CD4-positive, alpha-beta T cell treated with Interleukin-2 at 100 ng/mL for 4 hours (primary cell): Measurements from ENCODE around the gene VPS51.

ENCODE experiments used
- DNase-seq: peaks from one replicate; pipeline ENCODE4 v3.0.0-alpha.2; 2020; ENCODE audit warnings: low spot score

VPS51 gene

GRCh38 chr11:65120831-65121230 is 24.8 kb downstream of the VPS51 start:
- DNase-seq: no peak

DNA sequence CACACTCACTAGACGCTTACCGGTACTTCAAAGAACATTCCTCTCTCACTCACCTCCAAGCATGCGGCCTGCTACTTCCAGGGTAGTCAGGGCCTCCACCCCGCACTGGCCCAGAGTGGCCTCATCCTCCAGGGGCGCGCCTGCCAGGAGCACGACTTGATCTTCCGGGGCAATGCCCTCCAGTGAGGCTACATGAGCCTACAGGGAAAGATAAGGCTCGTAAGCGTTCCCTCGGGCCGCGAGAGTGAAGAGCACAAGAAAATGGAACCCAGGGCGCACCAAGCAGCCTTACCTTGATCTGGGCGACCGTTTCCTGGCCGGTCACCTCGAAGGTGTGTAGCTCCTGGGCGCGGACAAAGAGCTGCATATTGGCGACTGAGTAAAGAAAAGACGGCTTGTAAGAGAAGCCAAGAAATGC is 25.4 kb downstream of the VPS51 start:
- DNase-seq: no peak

DNA sequence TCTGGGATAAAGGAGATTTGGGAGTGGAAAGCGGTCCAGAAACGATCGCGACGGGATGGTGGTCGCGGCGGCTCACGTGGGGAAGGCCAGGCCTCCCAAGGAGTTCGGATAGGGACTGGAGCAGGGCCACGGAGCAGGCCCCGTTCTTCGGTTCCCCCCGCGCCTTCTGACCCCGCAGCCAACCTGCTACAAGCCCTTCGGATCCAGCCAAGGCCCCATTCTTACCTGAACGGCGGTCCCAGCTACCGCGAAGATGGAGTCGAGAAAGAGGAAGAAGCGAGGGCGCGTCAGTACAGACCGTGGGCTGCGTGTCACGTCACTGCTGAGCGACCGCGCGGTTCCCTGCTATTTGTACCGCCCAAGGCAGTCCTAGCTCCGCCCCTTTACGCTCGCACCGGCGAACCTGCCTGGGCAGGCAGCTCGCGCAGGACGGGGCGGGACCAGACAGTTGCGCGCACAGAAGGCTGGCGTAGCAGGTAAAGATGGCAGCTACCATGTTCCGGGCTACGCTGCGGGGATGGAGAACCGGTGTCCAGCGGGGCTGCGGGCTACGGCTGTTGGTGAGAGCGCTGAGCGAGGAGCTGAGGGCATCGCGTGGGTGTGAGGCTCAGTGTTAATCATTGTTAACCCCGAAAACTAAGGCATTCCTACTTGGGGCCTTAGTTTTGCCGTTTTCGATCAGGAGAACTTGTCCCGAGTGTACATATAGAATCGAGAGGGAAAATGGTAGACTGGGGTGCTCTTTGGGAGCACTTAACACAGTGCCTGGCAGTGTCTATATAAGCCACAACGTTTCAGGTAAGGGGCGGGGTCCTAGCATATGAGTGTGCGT is 26.1 kb downstream of the VPS51 start, which contains the start of the genes FAU and MRPL49:
Gene FAU, minus strand, starts transcription at position 270 of the 832 bp plus-strand sequence. CDS start 321 bp downstream, outside the sequence.
Gene MRPL49, plus strand, starts transcription at position 457 of the 832 bp plus-strand sequence. Its CDS starts 26 bp downstream, at position 483.
- DNase-seq: peak; percentile 98

DNA sequence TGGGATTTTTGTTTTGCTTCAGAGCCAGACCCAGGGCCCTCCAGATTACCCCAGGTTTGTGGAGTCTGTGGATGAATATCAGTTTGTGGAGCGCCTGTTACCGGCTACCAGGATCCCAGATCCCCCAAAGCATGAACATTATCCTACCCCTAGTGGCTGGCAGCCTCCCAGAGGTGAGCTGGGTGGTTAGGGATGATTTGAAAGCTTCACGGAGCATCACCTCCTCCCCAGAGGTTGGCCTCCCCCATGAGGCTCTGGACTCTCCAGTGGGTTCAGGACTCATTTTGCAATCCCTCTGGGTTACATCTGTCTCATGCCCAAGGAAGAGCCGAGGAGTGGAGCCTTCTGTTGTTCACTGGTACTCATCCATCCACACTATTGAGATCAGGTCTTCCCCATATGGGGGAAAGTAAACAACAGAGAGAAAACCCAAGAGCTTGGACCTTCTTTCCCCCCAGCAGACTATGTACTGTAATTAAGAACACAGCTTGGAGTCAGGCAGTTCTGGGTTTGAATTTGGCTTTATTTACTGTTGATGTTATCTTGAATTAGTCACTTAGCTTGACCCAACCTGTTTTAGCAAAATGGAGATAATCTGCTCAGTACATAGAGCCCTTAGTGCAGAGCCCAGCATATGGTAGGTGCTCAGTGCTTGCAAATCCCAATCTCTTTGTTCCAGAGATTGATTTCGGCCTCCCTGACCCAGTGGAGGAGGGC is 28.6 kb downstream of the VPS51 start:
- DNase-seq: no peak

DNA sequence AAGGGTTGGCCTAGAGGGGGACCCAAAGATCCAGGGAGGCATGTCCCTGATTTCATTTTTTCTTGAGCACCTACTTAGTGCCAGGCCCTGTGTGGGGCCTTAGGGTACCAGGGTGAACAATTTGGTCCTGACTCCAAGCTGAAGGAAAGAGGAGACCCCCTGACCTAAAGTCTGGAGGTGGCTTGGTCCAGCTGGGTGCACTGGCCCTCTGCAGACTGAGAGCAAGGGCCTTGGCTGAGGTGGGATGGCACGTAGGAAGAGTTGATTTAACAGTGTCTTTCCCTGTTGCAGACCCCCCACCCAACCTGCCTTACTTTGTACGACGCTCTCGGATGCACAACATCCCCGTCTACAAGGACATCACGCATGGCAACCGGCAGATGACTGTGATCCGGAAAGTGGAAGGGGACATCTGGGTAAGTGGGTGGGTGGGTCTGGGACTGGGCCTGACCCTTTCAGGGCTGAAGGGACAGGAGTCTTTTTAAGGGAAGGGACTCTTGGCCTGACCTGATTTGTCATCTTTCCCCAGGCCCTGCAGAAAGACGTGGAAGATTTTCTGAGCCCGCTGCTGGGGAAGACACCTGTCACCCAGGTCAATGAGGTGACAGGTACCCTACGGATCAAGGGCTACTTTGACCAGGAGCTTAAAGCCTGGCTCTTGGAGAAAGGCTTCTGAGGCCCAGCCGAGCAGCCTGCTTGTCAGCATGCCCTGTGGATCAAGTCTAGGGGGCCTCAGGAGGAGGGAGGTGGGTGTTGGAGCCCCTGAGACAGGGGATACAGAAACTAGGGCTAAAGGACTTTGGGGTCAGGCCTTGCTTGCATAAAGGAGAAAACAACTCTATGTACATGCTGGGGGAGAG is 29.4 kb downstream of the VPS51 start:
- no peak for DNase-seq

DNA sequence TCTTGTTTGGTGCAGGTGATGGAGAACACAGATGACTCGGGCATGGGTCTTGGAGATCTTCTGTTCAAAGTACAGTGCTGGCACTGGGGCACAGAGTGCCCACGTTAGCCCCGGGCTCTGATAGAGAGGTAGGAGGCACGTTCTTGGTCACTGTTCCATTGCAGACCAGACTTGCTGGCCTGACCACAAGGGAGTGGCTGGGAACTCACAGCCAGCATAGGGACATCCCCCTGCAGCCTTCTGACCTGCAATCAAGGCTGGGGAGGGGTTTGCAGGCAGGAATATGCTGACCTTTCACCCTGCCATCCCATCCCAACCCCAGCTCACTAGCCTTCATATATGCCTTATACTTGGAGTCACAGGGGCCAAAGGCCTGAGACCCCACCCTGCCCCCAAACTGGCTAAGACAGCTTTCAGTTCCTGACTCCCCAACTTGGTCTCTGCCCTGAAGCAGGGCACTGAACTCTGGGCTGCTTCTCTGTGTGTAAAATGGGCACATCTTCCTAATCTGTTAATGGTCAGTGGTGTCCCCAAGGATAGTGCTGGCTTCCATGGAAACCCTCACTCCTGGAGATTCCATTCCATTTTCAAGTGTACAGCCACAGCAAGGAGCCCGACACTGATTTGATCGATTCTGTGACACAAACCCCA is 30.7 kb downstream of the VPS51 start:
- DNase-seq: no peak

DNA sequence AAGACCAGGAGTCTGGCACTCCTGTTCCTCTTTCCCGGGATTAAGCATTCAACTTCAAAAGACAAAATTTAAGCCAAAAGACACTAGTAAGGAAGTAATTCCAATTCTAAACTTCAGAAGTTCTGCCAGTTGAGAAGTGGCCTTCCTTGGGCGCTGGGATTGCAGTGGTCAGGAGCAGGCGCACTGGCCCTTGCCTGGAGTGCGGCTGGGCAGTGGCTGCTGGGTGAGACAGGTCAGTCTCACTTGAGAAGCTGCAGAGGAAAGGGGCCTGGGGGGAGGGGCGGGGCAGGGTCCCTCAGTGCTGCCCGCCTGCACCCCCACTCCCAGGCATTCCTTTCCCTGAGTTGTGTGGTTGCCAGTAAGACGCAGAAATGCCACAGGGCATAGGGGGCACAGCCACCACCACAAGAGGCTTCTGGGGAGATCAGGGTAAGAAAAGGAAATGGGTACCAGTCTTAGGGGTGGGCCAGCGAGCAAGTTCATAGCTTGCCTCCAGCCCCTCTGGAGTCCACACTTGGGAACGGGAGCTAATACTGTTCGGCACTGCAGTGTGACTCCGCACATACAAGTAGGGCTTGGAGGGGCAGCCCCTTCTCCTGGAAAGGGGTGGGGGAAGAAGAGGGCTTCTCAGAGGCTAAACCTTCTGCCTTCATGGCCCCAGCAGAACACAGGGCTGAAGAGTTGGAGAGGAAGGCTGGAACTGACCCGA is 31.6 kb downstream of the VPS51 start:
- DNase-seq: no peak

DNA sequence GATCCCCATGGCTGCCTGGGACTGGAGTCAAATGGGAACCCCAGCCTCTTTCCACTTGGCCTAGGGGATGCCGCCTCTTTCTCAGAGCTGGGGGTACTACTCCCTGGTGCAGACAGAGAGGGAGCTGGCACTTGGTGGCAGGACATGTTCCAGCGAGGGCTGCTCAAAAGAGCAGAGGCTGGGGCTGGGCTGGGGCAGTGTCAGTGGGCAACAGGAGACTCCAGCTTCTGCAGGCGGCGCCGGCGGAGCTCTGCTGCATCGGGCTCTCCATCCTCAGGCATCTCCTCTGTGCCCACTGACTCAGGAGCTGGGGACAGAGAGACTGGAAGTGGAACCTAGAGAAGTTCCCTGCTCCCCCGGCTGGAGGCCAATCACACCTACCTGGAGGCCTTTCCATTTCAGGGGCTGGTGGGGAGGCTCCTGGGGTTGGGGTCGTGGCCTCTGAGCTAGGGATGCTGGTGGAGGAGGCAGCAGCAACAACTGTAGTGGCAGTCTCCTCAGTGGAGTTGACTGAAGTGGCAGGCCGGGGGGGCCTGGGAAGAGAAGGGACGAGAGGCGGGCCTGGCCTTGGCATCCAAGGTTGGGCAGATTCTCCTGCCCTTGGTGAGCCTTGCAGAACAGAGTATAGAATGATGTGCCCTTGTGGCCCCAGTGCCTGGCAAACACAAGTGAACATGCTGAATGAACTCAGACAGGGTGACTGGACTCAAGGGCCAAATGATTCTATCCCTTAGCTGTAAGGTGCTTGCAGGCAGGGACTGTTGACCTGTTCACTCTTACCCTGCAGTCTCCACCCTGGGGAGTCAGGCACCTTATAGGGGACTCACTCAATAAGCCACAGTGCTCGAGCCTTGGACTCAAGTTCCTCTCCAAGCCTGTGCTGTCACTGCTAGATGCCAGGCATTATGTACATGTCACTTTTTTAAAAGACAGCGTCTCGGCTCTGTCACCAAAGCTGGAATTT is 32.5 kb downstream of the VPS51 start:
- DNase-seq: no peak

DNA sequence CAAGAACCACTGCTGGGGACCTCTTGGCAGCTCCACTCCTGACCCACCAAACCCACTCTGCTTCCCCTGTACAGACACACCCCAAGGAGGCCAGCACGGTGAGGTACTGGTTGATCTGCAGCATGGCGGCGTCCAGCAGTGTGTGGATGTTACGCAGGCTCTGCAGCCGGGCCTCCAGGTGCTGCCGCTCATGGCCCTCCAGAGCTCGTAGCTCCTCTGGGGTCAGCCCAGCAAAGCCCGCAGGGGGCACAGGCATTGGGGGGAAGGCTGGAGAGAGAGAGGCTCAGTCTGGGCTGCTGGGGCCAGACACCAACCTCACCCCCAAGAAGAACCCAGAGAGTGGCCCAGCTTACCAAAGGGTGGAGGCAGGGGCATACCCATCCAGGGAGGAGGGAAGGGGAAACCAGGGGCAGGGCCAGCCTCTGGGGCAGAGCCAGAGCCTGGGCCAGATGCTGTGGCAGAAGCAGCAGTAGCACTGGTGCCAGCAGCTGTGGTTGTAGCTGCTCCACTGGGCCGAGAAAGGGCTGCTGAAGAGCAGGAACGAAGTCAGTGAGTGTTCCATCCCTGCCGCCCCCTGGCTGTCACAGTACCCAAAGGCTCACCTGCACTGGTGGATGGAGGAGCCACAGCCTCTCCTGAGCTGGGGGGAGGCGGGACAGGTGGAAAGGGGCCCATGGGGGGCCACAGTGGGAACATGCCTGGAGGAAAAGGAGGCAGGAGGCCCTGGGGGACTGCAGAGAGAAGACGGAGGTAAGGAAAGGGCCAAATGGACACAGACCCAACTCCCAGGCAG is 33.8 kb downstream of the VPS51 start:
- DNase-seq: no peak

DNA sequence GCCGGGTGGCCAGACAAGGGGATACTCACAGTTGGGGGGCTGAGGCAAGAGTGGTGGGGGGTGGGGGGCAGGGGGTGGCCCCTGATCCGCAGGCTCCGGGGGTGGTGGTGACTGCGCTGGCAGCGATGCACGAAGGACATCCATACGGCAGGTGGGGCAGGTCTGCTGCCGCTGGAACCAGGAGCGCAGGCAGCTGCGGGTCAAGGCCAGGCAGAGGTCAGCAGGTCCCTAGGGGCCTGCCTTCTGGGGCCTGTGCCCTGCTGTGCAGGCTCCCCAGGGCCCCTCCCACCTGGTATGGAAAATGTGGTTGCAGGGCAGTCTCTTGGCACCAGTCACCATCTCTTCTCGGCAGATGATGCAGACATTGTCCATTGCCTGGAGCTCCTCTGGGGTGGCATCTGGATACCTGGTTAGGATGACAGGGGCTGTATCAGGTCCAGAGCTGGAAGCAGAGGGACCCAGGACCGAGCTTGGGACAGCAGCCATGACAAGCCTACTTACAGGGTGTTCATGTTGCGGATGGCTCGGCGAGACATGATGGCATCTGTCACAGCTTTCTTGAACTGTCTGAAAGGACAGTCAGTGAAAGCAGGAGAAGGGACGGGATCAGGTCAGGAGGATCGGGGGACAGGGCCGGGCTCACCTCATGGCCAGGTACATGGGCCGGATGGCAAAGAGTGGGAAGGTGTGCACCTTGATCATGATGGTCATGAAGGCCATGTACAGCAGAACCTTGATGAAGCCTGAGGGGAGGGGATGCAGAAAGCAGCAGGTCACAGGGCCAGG is 34.8 kb downstream of the VPS51 start:
- no peak for DNase-seq

DNA sequence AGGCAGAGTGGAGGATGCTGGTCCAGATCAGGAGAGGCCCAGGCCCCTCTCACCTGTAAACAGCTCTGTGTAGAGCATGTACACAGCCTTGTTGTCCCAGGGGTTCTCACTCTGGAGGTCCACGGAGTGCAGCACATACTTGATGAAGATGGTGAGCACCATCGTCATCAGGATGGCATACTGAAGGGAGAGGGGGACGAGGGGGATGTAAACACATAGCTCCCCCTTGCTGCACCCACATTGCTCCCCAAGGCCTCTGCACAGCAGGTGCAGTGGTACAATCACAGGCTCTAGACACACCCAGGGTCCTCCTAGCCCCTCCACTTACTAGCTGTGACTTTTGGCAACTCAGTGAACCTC is 35.4 kb downstream of the VPS51 start:
- DNase-seq: no peak

DNA sequence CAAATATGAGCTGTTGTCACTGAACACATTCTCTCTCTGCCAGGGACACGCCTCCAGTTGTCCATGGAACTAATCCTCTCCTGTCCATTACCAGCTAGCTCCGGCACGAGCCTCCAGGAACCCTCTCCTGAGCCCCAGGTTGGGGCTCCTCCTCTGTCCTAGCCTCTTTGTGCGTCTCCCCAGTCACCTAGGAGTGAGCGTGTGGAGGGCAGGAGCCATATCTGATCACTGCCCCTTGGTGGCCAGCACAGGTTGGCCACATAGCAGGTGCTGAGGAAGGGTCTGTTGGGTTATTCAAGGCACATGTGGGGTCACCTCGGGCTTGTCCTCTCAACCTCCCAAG is 35.9 kb downstream of the VPS51 start:
- no peak for DNase-seq

DNA sequence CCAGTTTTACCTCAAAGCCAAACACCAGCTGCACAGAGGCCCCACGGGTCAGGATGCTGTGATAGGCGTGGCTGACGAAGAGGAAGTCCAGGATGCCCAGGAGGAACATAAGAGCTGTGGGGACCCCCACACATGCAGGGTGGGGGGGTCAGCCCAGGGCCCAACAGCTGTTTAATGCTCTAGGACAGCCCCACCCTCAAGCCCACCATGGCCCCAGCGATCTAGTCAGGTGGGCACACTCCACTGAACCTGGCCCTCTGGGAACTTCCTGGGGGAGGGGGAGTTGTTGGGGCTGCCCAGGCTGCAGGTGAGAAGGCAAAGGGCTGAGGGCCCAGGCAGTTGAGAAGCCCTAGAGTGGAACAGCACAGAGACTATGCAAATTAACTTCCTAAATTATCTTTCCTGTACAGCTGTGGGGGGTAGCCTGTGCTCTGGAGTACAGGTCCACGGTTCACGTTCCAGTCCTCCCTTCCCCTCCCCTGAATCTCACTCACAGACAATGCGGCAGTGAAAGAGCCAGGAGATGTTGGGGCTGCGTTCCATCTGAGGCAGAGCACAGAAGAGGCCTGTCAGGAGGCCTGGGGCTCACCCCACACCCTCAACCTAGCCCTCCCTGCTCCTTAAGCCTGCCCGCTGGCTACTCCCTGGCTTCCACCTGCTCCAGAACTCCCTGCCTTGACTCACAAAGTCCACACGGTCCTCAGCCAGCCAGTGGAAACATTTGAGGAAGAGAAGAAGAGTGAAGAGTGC is 36.4 kb downstream of the VPS51 start:
- DNase-seq: no peak

GRCh38 chr11:65132988-65133700 is 37.1 kb downstream of the VPS51 start:
- DNase-seq: peak; percentile 39

GRCh38 chr11:65133724-65134123 is 37.7 kb downstream of the VPS51 start:
- DNase-seq: no peak

DNA sequence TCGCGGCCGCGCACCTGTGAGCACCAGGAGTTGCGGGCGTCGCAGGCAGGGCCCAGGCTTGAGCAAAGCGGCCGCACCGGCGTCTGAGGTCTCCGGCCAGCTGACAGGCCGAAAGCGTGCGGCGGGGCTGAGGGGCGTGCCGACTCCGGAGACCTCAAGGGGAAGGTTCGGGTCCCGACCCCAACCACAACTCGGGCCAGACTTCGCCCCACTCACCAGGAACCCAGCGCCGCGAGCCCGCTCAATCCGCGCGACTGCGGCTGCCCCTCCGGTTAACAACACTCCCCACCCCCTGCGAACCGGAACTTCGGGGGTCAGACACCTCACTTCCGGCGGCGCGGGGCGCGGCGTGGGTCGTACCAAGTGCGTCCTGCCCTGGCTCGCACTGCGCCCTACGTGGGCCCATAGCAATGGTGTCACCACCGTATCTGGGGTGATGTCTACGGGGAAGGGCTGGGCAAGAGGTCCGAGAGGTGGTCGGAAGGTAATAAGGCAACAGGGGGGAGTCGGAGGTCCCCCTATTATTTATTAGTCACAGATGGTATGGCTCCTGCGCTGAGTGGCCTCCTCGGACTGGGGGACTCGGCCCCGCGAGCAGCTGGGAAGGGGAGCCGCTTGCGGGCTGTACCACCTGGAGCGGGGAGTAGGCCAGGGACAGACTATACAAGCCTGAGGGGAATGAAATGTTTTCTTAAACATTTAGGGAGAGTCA is 38.4 kb downstream of the VPS51 start, which contains the start of gene SYVN1:
Gene SYVN1, minus strand, starts transcription at position 280 of the 712 bp plus-strand sequence. CDS start 918 bp downstream, outside the sequence.
- DNase-seq: peak; percentile 90
